Measurements from ENCODE around the gene CHRNA7. TPM values are rescaled to one million over a fixed set of nuclear protein-coding genes. Genes with fewer than 3 reads are reported as not detected.

The CHRNA7 gene
- total RNA-seq, 4 donors from 2014 or later: 0.68 to 2.1 (median 1.5) TPM

- Histone ChIP-seq H3K27me3 (no peaks in the 10 kb centered on the region), H3K4me3 (no peak overlapping the region), H3K4me1 (no peaks in the 10 kb centered on the region), H3K9me3 (no peaks in the 10 kb centered on the region), H3K36me3 (no peaks in the 10 kb centered on the region), H3K27ac (no peak overlapping the region)
- 67 to 100% methylated on average over 1 to 2 of the region's 3 CpGs for WGBS, 2 donors
- TF ChIP-seq CTCF (IDR thresholded peaks at IDR 0.05): no peak
- no peak for TF ChIP-seq POLR2A (IDR thresholded peaks at IDR 0.05)
- no peak for DNase-seq
- intact Hi-C loops (cut with DNase I): no loop called here
Measured at GRCh38 chr15:32125595-32125994, 95.3 kb downstream of the CHRNA7 start.

DNA sequence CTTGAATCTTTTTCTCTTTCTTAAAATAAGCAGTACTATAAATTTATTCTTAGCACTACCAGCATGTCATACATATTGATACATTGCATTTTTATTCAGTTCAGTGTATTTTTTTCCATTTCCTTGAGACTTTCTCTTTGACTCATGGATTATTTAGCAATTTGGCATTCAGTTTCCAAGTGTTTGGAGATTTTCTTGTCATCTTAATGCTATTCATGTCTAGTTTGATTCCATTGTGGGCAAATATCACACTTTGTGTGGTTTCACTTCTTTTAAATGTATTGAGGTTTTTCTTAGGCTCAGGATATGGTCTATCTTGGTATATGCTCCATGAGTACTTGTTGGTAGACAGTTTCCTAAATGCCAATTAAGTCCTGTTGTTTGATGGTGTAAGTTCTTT is 99.5 kb downstream of the CHRNA7 start:
- intact Hi-C loops (cut with DNase I): no loop called here
- H3K4me3 ChIP-seq: no peak overlapping the region
- H3K9me3 ChIP-seq: no peaks in the 10 kb centered on the region
- no peak overlapping the region for H3K27ac ChIP-seq
- H3K4me1 ChIP-seq: no peaks in the 10 kb centered on the region
- no peak for TF ChIP-seq CTCF (IDR thresholded peaks at IDR 0.05)
- TF ChIP-seq POLR2A (IDR thresholded peaks at IDR 0.05): no peak
- H3K27me3 ChIP-seq: no peaks in the 10 kb centered on the region
- DNase-seq: no peak
- H3K36me3 ChIP-seq: no peaks in the 10 kb centered on the region

DNA sequence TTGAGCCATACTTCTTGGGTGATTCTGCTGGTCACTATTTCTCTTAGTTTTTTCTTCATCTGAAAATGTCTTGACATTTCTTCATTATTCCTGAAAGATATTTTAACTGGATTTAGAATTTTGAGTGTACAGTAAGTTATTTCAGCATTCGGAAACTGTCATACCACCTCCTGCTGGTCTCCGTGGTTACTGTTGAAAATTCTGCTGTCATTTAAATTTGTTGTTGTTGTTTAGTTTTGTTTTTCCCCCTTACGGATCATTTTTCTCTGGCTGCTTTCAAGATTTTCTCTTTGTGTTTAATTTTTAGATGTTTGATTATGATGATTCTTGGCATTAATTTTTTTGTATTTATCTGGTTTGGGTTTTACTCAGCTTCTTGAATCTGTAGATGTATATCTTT is 100.5 kb downstream of the CHRNA7 start:
- intact Hi-C loops (cut with DNase I): no loop called here
- 81 to 96% methylated on average over 3 of the region's 3 CpGs for WGBS, 2 donors
- H3K4me1 ChIP-seq: no peaks in the 10 kb centered on the region
- H3K27me3 ChIP-seq: no peaks in the 10 kb centered on the region
- no peak overlapping the region for H3K27ac ChIP-seq
- TF ChIP-seq POLR2A (IDR thresholded peaks at IDR 0.05) (no peak), CTCF (IDR thresholded peaks at IDR 0.05) (no peak)
- no peak overlapping the region for H3K4me3 ChIP-seq
- no peaks in the 10 kb centered on the region for H3K36me3 ChIP-seq
- DNase-seq: no peak
- no peaks in the 10 kb centered on the region for H3K9me3 ChIP-seq

DNA sequence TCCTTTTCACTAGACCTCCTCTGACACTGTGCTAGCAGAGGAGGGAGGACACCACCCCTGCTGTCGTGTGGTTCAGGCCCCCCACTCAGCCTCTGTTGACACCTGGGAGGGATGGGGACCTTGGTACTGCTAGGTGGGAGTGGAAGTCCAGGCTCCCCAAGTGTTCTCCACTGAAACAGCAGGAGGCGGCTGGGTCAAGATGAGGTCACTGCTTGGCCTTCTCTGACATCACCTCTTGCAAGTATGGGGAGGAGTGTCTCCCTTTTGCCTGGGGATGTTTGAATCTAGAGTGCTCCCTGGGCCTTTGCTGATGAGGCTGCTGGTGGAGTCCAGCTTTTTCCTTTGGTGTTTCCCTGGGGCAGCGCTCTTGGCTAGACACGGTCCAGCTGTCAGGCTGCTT is 101.5 kb downstream of the CHRNA7 start:
- no peak overlapping the region for H3K27ac ChIP-seq
- no peaks in the 10 kb centered on the region for H3K9me3 ChIP-seq
- H3K36me3 ChIP-seq: no peaks in the 10 kb centered on the region
- H3K4me3 ChIP-seq: no peak overlapping the region
- 25 to 76% methylated on average over 1 to 3 of the region's 4 CpGs for WGBS, 2 donors
- H3K4me1 ChIP-seq: no peaks in the 10 kb centered on the region
- TF ChIP-seq CTCF (IDR thresholded peaks at IDR 0.05) (no peak), POLR2A (IDR thresholded peaks at IDR 0.05) (no peak)
- H3K27me3 ChIP-seq: no peaks in the 10 kb centered on the region
- no peak for DNase-seq
- intact Hi-C loops (cut with DNase I): no loop called here

DNA sequence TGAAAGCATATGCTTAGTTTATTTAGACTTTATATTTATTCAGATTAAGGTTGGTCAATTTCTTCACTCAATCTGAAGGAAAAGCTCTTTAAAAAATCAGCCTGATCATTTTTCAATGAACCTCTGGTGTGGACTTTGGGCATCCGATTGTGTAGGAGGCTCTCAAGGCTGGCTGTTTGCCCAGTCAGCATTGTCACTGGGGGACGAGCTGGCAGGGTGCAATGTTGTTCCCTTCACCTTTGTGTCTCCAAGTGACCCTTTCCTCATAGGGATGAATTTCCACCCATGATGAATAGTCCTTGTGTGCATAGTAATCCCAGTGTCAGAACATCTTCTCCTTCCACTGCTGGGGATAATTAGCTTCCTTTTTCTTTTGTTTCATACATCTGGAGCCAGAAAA is 102.5 kb downstream of the CHRNA7 start:
- Histone ChIP-seq H3K4me3 (no peak overlapping the region), H3K9me3 (no peaks in the 10 kb centered on the region), H3K4me1 (no peaks in the 10 kb centered on the region), H3K36me3 (no peaks in the 10 kb centered on the region), H3K27ac (no peak overlapping the region), H3K27me3 (no peaks in the 10 kb centered on the region)
- no peak for DNase-seq
- WGBS, 2 donors: 53 to 68% methylated on average over 2 of the region's 2 CpGs
- intact Hi-C loops (cut with DNase I): no loop called here
- no peak for TF ChIP-seq POLR2A (IDR thresholded peaks at IDR 0.05)
- no peak for TF ChIP-seq CTCF (IDR thresholded peaks at IDR 0.05)

Measured in esophagus squamous epithelium (tissue), 5 donors.